Measurements from ENCODE around the gene PPP3R2. TPM values are rescaled to one million over a fixed set of nuclear protein-coding genes. Genes with fewer than 3 reads are reported as not detected.
"Not testable (repeated sequence)": the region's sequence is repeated elsewhere in the genome, so short reads cannot be mapped to it uniquely, and the experiment has no call there.

The PPP3R2 gene
- polyA plus RNA-seq, 1 donor: not detected

DNA sequence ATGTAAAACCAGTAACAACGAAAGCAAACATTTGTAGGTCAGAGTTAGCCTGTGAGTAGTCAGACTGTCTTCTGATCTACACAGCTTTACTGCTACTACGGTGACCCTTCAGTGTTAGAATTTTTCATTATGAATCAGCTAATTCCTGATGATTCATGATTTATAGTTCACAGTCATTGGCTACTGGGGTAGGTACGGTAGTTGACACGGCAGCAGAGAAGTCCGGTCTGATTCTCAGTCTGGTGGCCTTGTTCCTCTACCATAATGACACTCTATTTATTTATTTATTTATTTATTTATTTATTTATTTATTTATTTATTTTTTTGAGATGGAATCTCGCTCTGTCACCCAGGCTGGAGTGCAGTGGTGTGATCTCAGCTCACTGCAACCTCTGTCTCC, 4.7 kb downstream of the PPP3R2 start:
- not testable (repeated sequence) for DNase-seq (ENCODE audit: low read depth)

- DNase-seq (ENCODE audit: low read depth): no peak
Measured at GRCh38 chr9:101587332-101588043, 7.3 kb downstream of the PPP3R2 start.

- DNase-seq (ENCODE audit: low read depth): no peak
Measured at GRCh38 chr9:101586651-101587050, 8.1 kb downstream of the PPP3R2 start.

DNA sequence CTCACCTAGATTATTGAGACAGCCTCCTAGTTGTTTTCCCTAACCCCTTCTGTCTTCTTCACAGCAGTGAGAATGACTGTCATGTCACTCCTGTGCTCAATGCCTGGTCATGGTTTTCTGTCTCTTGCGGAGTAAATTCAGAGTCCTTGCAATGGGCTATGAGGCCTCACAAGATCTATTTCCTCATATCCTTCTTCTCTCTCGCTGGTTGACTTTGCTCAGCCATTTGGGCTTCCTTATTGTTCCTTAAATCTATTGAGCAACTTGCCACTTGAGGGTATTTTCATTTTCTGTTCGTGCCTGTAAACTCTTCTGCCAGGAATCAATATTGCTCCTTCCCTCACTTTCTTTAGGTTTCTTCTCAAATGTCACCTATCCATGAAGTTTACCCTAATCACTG, 9.0 kb downstream of the PPP3R2 start:
- DNase-seq (ENCODE audit: low read depth): no peak

DNA sequence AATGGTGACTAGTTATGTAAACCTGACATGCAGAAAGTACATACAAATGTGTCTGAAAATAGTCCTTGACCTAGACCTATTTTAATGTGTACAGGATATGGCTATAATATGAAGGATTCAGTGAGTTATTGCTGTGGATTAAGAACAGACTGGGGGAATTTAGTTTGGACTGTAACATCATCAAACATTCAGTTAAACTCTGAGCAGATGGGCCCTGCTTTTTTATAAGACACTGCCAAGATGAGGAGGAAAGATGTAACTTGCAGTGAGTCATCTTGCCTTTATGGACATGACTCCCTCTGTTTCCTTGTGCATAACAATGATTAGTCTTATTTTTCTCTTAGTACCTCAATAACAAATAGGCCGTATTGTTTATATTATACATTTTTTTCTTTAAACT, 12.2 kb downstream of the PPP3R2 start:
- no peak for DNase-seq (ENCODE audit: low read depth)

GRCh38 chr9:101579711-101580545, 14.8 kb downstream of the PPP3R2 start:
- DNase-seq (ENCODE audit: low read depth): no peak

GRCh38 chr9:101578378-101578777, 16.4 kb downstream of the PPP3R2 start:
- no peak for DNase-seq (ENCODE audit: low read depth)

- no peak for DNase-seq (ENCODE audit: low read depth)
Measured at GRCh38 chr9:101574731-101575333, 19.9 kb downstream of the PPP3R2 start.

GRCh38 chr9:101572316-101572715, 22.5 kb downstream of the PPP3R2 start:
- DNase-seq (ENCODE audit: low read depth): no peak

GRCh38 chr9:101571114-101571513, 23.7 kb downstream of the PPP3R2 start:
- DNase-seq (ENCODE audit: low read depth): no peak

DNA sequence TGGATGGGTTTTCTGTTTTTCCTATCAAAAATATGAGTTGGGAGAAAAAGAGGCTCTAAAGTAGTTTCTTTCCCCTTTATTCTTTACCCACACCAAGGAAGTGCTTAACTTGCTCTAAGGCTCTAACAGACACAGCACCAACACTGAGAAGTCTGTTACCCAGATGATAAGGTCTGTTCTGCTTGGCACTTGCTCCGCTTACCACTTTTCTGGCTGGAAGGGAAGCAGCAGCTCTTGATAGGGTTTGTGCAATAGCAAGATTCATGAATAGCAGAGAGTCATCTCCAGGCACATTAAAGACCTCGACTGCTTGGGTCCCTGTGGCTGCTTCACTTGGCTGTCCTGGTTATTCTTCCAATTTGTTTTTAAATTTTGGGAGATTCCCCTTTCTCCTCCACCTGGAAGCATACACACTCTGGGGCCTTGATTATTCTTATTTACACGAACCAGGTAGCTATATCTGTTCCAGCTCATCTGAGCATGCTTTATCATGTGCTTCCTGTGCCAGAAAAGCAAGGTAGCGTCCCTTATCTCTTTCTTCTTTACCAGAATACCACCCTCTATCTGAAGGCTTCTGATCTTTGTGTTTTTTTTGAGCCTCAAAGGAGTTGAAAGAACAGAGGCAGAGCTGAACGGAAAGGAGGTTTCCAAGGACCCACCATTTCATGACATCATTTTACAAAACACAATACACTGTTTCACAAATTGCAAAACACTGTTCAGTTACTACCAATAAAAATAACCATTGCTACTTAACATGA, 24.8 kb downstream of the PPP3R2 start:
- no peak for DNase-seq (ENCODE audit: low read depth)

DNA sequence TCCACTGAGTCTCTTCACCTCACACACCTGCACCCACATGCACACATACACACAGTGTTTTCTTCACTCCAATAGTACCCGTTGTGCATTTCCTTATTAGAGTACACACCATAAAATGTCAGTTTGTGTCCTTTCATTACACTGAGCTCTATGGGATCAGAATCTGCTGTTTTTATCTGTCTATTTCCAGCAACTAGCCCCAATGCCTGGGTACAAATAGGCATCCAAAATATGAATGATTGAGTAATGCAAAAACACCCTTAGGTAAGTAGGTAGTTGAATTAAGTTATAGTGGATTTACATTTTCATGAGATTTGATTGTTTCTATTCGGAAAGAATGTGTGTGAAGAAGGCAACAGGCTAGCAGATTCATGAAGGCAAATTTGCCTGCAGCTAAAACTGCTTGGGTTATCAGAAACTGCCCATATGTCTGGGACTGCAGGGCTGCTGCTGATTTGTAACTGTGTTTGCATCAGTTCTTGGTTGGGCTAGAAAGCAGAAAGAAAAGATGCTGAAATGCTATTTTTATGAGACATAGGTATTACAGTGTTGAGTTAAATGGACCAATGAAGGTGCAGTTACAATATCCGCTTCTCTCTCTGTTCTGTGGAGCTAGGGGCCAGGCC, 26.9 kb downstream of the PPP3R2 start:
- DNase-seq (ENCODE audit: low read depth): no peak

- DNase-seq (ENCODE audit: low read depth): no peak
Measured at GRCh38 chr9:101566904-101567724, 27.7 kb downstream of the PPP3R2 start.

DNA sequence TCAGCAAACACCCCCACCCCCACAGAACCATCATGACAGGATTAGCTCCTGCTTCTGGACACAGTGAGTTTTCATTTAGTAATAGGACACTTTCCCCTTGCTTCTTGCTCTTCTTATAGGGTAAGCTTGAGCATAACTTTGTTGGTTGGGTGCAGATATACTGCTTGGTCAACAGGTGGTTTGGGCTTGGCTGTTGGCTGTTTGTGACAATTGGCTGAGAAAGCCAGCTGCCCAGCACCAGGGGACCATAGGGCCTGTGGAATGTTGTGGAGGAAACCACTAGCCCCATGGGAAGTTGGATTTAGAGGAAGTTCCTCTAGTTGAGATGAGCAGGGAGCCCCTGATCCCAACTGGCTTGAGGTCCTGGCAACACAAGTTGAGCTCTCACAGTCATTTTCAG, 30.5 kb downstream of the PPP3R2 start:
- DNase-seq (ENCODE audit: low read depth): no peak

GRCh38 chr9:101562966-101563365, 31.8 kb downstream of the PPP3R2 start:
- no peak for DNase-seq (ENCODE audit: low read depth)

DNA sequence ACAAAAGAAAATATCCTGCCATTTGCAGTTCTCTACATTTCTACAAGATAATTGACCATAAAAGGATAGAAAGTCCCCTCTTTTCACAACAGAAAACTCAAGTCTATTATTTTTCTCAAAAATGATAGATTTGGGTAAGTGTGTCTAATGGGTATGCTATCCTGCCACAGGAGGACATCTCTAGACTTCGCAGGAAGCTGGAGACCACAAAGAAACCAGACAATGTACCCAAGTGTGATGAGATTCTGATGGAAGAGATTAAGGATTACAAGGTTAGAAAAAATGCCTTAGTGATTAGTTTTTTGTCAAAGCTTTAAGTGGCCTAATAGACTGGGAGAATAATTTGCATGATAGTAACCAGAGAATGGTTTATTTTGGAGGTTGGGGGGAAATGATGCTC, 33.0 kb downstream of the PPP3R2 start:
- DNase-seq (ENCODE audit: low read depth): no peak

DNA sequence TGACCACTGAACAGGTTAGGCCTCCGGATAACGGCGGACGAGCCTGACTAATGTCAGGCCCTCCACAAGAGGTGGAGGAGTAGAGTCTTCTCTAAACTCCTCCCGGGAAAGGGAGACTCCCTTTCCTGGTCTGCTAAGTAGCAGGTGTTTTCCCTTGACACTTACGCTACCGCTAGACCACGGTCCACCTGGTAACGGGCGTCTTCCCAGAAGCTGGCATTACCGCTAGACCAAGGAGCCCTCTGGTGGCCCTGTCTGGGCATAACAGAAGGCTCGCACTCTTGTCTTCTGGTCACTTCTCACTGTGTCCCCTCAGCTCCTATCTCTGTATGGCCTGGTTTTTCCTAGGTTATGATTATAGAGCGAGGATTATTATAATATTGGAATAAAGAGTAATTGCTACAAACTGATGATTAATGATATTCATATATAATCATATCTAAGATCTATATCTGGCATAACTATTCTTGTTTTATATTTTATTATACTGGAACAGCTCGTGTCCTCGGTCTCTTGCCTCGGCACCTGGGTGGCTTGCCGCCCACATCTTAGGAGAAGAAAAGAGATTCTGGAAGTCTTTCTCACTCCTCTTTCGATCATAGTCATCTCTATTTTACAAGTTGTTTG, 45.2 kb downstream of the PPP3R2 start:
- DNase-seq (ENCODE audit: low read depth): not testable (repeated sequence)

DNA sequence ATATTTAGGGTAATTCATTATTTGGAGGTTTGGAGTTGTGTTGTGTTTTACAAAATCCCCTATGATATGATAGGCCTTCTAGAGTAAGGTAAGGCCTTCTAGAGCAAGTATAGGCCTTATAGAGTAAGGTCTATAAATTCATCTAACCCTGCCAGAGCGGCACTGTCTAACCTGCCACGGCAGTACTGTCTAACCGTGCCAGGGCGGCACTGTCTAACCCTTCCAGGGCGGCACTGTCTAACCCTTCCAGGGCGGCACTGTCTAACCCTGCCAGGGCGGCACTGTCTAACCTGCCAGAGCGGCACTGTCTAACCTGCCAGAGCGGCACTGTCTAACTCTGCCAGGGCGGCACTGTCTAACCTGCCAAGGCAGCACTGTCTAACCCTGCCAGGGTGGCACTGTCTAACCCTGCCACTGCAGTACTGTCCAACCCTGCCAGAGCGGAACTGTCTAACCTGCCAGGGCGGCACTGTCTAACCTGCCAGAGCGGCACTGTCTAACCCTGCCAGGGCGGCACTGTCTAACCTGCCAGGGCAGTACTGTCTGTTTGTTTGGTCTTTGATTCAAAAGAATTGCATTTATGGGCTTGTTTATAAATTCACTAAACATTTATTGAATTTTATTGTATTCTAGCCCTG, 51.6 kb downstream of the PPP3R2 start:
- DNase-seq (ENCODE audit: low read depth): no peak
